ENCODE results near the gene TECTB. TPM values are rescaled to one million over a fixed set of nuclear protein-coding genes. Genes with fewer than 3 reads are reported as not detected.

TECTB gene
- total RNA-seq, 1 donor from 2014 or later: not detected

DNA sequence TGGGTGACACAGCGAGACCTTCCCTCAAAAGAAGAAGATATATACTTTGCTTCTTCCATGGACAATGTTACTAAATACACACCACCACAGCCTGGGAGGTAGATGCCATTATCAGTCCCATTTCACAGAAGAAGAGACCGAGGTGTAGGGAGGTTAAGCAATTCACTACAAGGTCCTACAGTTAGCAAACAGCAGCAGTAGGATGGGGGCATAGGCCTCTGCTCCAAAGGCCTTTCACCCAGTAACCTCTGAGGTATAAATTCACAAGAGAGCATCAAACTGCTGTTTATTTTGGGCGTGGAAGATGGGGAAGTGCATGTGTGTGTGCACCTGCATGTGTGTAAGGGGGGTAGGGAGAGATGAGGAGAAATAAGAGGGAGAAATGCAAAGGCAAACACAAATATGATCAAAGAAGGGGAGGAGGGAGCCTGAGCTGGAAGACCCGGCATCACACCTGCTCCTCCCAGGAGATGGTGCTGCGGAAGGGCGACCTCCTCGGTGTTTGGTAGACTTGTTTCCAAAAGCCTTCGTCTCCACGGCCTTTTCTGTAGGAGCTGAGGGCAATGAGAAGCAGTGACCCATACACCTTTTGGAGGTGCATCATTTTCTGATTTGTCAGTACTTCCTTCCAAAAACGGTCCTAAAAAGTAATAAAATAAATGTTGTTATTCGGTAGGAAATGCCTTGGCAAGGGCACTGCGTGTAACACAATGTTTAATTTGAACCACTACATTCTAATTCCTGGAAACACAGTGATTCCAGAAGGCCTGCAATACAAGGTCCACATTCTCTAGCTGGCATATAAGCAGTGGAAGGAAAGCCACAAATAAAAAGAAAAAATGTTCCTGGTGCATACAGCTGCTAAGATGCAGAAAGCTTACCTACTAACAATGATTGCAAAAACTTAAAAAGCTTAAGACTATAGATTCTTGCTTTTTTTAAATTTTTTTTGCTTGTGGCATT lies 64.8 kb downstream of the TECTB start:
- intact Hi-C loops (cut with DNase I): no loop called here
- ATAC-seq (no peak), DNase-seq (no peak)
- Histone ChIP-seq H3K36me3 (no peaks in the 10 kb centered on the region), H3K4me1 (no peaks in the 10 kb centered on the region), H3K4me3 (no peak overlapping the region), H3K9me3 (no peaks in the 10 kb centered on the region), H3K27me3 (no peaks in the 10 kb centered on the region), H3K27ac (no peak overlapping the region)
- TF ChIP-seq, protein P1, sequence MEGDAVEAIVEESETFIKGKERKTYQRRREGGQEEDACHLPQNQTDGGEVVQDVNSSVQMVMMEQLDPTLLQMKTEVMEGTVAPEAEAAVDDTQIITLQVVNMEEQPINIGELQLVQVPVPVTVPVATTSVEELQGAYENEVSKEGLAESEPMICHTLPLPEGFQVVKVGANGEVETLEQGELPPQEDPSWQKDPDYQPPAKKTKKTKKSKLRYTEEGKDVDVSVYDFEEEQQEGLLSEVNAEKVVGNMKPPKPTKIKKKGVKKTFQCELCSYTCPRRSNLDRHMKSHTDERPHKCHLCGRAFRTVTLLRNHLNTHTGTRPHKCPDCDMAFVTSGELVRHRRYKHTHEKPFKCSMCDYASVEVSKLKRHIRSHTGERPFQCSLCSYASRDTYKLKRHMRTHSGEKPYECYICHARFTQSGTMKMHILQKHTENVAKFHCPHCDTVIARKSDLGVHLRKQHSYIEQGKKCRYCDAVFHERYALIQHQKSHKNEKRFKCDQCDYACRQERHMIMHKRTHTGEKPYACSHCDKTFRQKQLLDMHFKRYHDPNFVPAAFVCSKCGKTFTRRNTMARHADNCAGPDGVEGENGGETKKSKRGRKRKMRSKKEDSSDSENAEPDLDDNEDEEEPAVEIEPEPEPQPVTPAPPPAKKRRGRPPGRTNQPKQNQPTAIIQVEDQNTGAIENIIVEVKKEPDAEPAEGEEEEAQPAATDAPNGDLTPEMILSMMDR (IDR thresholded peaks at IDR 0.05): no peak

DNA sequence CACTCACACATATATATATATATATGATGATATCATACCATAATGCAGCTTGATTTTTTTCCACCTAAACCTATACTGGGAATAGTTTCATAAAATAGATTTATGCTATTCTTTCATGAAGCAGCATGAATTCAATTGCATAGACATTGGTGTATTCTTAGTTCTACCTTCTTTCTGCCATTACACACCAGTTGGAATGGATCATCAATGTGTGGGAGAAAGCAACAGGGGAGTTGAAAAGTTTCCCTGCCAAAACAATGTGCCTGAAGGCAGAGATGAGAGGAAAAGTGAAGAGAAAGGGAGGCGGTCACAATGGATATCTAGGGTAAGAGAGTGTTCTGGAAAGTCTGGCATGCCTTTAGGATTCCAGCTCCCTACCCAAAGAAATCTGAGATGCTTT lies 65.6 kb downstream of the TECTB start:
- no peak overlapping the region for H3K27ac ChIP-seq
- TF ChIP-seq, protein P1 (IDR thresholded peaks at IDR 0.05): no peak
- DNase-seq (no peak), ATAC-seq (no peak)
- H3K9me3 ChIP-seq: no peaks in the 10 kb centered on the region
- intact Hi-C loops (cut with DNase I): no loop called here
- no peaks in the 10 kb centered on the region for H3K4me1 ChIP-seq
- no peak overlapping the region for H3K4me3 ChIP-seq
- no peaks in the 10 kb centered on the region for H3K36me3 ChIP-seq
- no peaks in the 10 kb centered on the region for H3K27me3 ChIP-seq

DNA sequence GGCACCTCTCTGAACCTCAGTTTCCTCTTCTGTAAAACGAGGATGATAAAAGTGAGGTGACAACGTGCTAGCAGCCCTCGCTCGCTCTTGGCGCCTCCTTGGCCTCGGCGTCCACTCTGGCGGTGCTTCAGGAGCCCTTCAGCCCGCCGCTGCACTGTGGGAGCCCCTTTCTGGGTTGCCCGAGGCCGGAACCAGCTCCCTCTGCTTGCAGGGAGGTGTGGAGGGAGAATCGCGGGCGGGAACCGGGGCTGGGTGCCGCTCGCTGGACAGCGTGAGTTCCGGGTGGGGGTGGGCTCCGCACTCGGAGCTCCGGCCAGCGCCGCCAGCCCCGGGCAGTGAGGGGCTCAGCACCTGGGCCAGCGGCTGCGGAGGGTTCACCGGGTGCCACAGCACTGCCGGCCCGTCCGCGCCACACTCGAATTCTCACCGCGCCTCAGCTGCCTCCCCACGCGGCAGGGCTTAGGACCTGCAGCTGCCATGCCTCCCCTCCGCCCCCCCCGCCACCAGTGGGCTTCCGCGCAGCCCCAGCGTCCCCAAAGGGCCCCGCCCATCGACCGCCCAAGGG lies 66.4 kb downstream of the TECTB start:
- no peaks in the 10 kb centered on the region for H3K4me1 ChIP-seq
- H3K4me3 ChIP-seq: no peak overlapping the region
- no peak overlapping the region for H3K27ac ChIP-seq
- no peaks in the 10 kb centered on the region for H3K36me3 ChIP-seq
- TF ChIP-seq, protein P1 (IDR thresholded peaks at IDR 0.05): no peak
- ATAC-seq: peak; percentile 19
- no peaks in the 10 kb centered on the region for H3K9me3 ChIP-seq
- no peak for DNase-seq
- no peaks in the 10 kb centered on the region for H3K27me3 ChIP-seq
- intact Hi-C loops (cut with DNase I): no loop called here

DNA sequence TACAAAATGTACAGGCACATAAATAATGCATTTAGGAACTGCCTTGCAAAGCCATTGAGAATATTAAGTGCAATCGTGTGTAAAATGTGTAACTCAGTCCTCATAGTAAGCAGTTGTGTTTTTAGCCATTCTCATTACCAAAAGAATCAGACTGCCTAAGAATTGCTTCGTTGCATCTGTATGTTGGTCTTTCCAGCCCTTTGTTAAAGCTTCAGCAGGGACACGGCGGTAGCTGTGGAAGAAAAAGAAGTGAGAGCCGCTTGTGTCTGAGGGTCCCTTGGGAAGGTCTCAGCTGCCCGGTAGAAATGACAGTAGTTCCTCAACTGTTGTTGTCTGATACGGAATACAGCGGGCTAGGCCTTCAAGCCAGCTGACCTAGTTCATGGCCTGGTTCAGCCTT lies 67.9 kb downstream of the TECTB start:
- H3K27me3 ChIP-seq: no peaks in the 10 kb centered on the region
- DNase-seq: no peak
- TF ChIP-seq, protein P1 (IDR thresholded peaks at IDR 0.05): no peak
- H3K4me3 ChIP-seq: no peak overlapping the region
- no peak overlapping the region for H3K27ac ChIP-seq
- ATAC-seq: no peak
- H3K9me3 ChIP-seq: no peaks in the 10 kb centered on the region
- intact Hi-C loops (cut with DNase I): no loop called here
- no peaks in the 10 kb centered on the region for H3K36me3 ChIP-seq
- no peaks in the 10 kb centered on the region for H3K4me1 ChIP-seq

DNA sequence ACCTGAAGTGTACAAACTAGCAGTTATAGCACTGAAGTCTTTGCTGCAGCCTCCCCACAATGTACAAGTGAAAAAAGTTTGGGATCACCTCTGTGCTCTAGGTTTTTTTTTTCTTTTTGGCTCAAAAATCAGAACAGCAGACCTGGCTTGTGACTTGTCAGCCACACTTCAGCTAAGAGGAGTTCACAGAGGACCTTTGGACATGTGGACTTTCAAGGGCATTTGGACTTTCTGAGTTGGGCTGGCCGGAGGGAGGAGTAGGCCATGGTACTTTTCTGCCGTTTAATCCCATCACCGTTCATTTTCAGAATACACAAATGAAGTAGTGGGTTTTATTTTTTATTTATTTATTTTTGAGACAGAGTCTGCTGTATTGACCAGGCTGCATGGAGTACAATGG lies 68.8 kb downstream of the TECTB start:
- TF ChIP-seq, protein P1 (IDR thresholded peaks at IDR 0.05): no peak
- ATAC-seq: no peak
- Histone ChIP-seq H3K9me3 (no peaks in the 10 kb centered on the region), H3K4me1 (no peaks in the 10 kb centered on the region), H3K27me3 (no peaks in the 10 kb centered on the region), H3K36me3 (no peaks in the 10 kb centered on the region), H3K4me3 (no peak overlapping the region), H3K27ac (no peak overlapping the region)
- intact Hi-C loops (cut with DNase I): no loop called here
- no peak for DNase-seq

Data from upper lobe of right lung (tissue), 1 donor.